Mucosa of rectum (tissue), 2 donors: ENCODE measurements around the gene GPATCH1.
A peak's percentile ranks its signal among the peaks of the same experiment; 100 is the strongest.

Experiments
- H3K27ac ChIP-seq, 2 donors: one replicate each; pipeline ENCODE4 v1.7.0; 2013; ENCODE audit warnings: inconsistent platforms in 2 of 2, low read depth in 2 of 2, low read length in 2 of 2
- H3K27me3 ChIP-seq, 2 donors: one replicate each; pipeline ENCODE4 v1.7.0; 2013; ENCODE audit warnings: low read length in 2 of 2; ENCODE audit not compliant: control insufficient read depth in 2 of 2, insufficient read depth in 2 of 2
- H3K36me3 ChIP-seq, 2 donors: one replicate each; pipeline ENCODE4 v1.7.0; 2013; ENCODE audit warnings: low read length in 2 of 2; ENCODE audit not compliant: control insufficient read depth in 2 of 2, insufficient read depth in 2 of 2
- H3K4me1 ChIP-seq, 2 donors: one replicate each; pipeline ENCODE4 v1.7.0; 2013; ENCODE audit warnings: low read length in 2 of 2, mild to moderate bottlenecking in 1 of 2; ENCODE audit not compliant: control insufficient read depth in 2 of 2, insufficient read depth in 2 of 2
- H3K4me3 ChIP-seq, 2 donors: one replicate each; pipeline ENCODE4 v1.7.0; 2013; ENCODE audit warnings: low read length in 2 of 2
- H3K9ac ChIP-seq, 2 donors: one replicate each; pipeline ENCODE4 v1.7.0; 2013; ENCODE audit warnings: low read length in 2 of 2, low read depth in 1 of 2, mild to moderate bottlenecking in 1 of 2
- H3K9me3 ChIP-seq, 2 donors: one replicate each; pipeline ENCODE4 v1.7.0; 2013; ENCODE audit warnings: low read length in 2 of 2; ENCODE audit not compliant: control insufficient read depth in 2 of 2
- donor health status: healthy.
- donor health status: Normal muscosa, but diverticular disease.

Gene GPATCH1

GRCh38 chr19:33090179-33090578 is 9.2 kb downstream of the GPATCH1 start:
- Histone ChIP-seq H3K9ac (no peak overlapping the region), H3K27ac (no peak overlapping the region), H3K27me3 (no peaks in the 10 kb centered on the region), H3K4me3 (no peak overlapping the region), H3K4me1 (peaks cover 2 to 7% of the 10 kb centered on the region in 2 donors), H3K9me3 (no peaks in the 10 kb centered on the region), H3K36me3 (peaks cover 30 to 47% of the 10 kb centered on the region in 2 donors)

- H3K9ac ChIP-seq = no peak overlapping the region
- H3K27ac ChIP-seq = no peak overlapping the region
- no peaks in the 10 kb centered on the region for H3K27me3 ChIP-seq
- peaks cover 2 to 11% of the 10 kb centered on the region in 2 donors for H3K4me1 ChIP-seq
- H3K36me3 ChIP-seq = peaks cover 52 to 68% of the 10 kb centered on the region in 2 donors
- H3K4me3 ChIP-seq = no peak overlapping the region
- H3K9me3 ChIP-seq = no peaks in the 10 kb centered on the region
These were observed 12.6 kb downstream of the GPATCH1 start for GRCh38 chr19:33093420-33094210.

- no peak overlapping the region for H3K4me3 ChIP-seq
- peaks cover 47 to 62% of the 10 kb centered on the region in 2 donors for H3K36me3 ChIP-seq
- H3K4me1 ChIP-seq = peaks cover 2 to 11% of the 10 kb centered on the region in 2 donors
- no peak overlapping the region for H3K9ac ChIP-seq
- no peaks in the 10 kb centered on the region for H3K27me3 ChIP-seq
- peak overlapping the region in 1 of 2 donors; percentile 48 for H3K27ac ChIP-seq
- H3K9me3 ChIP-seq = no peaks in the 10 kb centered on the region
These were observed 13.6 kb downstream of the GPATCH1 start for GRCh38 chr19:33094436-33095067.

- Histone ChIP-seq H3K4me3 (no peak overlapping the region), H3K27ac (no peak overlapping the region), H3K36me3 (peaks cover 38 to 54% of the 10 kb centered on the region in 2 donors), H3K4me1 (peaks cover 2 to 11% of the 10 kb centered on the region in 2 donors), H3K9me3 (no peaks in the 10 kb centered on the region), H3K27me3 (no peaks in the 10 kb centered on the region), H3K9ac (no peak overlapping the region)
These were observed 15.0 kb downstream of the GPATCH1 start for GRCh38 chr19:33096005-33096404.

GRCh38 chr19:33098055-33098534 is 17.1 kb downstream of the GPATCH1 start:
- peaks cover 7 to 15% of the 10 kb centered on the region in 2 donors for H3K4me1 ChIP-seq
- no peaks in the 10 kb centered on the region for H3K9me3 ChIP-seq
- H3K36me3 ChIP-seq = peaks cover 34 to 53% of the 10 kb centered on the region in 2 donors
- H3K27me3 ChIP-seq = no peaks in the 10 kb centered on the region
- no peak overlapping the region for H3K4me3 ChIP-seq
- H3K27ac ChIP-seq = peak overlapping the region; percentile 3 to 20
- no peak overlapping the region for H3K9ac ChIP-seq

- H3K27me3 ChIP-seq = no peaks in the 10 kb centered on the region
- peak overlapping the region in 1 of 2 donors; percentile 2 for H3K4me3 ChIP-seq
- H3K4me1 ChIP-seq = peaks cover 5 to 11% of the 10 kb centered on the region in 2 donors
- H3K36me3 ChIP-seq = peaks cover 27 to 38% of the 10 kb centered on the region in 2 donors
- no peaks in the 10 kb centered on the region for H3K9me3 ChIP-seq
- H3K27ac ChIP-seq = peak overlapping the region; percentile 73 to 83
- no peak overlapping the region for H3K9ac ChIP-seq
These were observed 20.1 kb downstream of the GPATCH1 start for GRCh38 chr19:33100894-33101644.

GRCh38 chr19:33102893-33103292 is 21.9 kb downstream of the GPATCH1 start:
- H3K9ac ChIP-seq = no peak overlapping the region
- H3K27ac ChIP-seq = no peak overlapping the region
- peaks cover 5 to 11% of the 10 kb centered on the region in 2 donors for H3K4me1 ChIP-seq
- H3K27me3 ChIP-seq = no peaks in the 10 kb centered on the region
- no peak overlapping the region for H3K4me3 ChIP-seq
- H3K36me3 ChIP-seq = peaks cover 29 to 46% of the 10 kb centered on the region in 2 donors
- H3K9me3 ChIP-seq = no peaks in the 10 kb centered on the region

GRCh38 chr19:33108161-33108560 is 27.2 kb downstream of the GPATCH1 start:
- no peaks in the 10 kb centered on the region for H3K4me1 ChIP-seq
- H3K4me3 ChIP-seq = no peak overlapping the region
- H3K9ac ChIP-seq = no peak overlapping the region
- H3K9me3 ChIP-seq = no peaks in the 10 kb centered on the region
- H3K27me3 ChIP-seq = no peaks in the 10 kb centered on the region
- no peak overlapping the region for H3K27ac ChIP-seq
- H3K36me3 ChIP-seq = peaks cover 41 to 60% of the 10 kb centered on the region in 2 donors

- H3K4me1 ChIP-seq = no peaks in the 10 kb centered on the region
- no peaks in the 10 kb centered on the region for H3K27me3 ChIP-seq
These were observed 29.3 kb downstream of the GPATCH1 start for GRCh38 chr19:33110137-33110910.

More at GRCh38 chr19:33110137-33110910, 29.3 kb downstream of the GPATCH1 start:
- Histone ChIP-seq H3K27ac (no peak overlapping the region), H3K9ac (no peak overlapping the region), H3K36me3 (peaks cover 48 to 64% of the 10 kb centered on the region in 2 donors), H3K9me3 (no peaks in the 10 kb centered on the region), H3K4me3 (no peak overlapping the region)
